Stimulated activated CD4-positive, alpha-beta T cell treated with anti-CD3 and anti-CD28 coated beads, TNF-alpha, amount 100 ng/mL, for 24 hours (primary cell): ENCODE results near the gene RNF150.

Experiments
- DNase-seq, 3 experiments: peaks; one replicate each; pipeline ENCODE4 v3.0.0-alpha.2; 2020; ENCODE audit warnings: low read depth in 3 of 3

RNF150 gene

GRCh38 chr4:140982613-140983340, 150.5 kb downstream of the RNF150 start:
- DNase-seq, result no peak

- DNase-seq, result no peak
These were observed 152.7 kb downstream of the RNF150 start for GRCh38 chr4:140980426-140981200.

- DNase-seq, result no peak
These were observed 156.5 kb downstream of the RNF150 start for GRCh38 chr4:140976768-140977167.

GRCh38 chr4:140971077-140971792, 162.0 kb downstream of the RNF150 start:
- DNase-seq, result no peak

- DNase-seq, result no peak
These were observed 164.0 kb downstream of the RNF150 start for GRCh38 chr4:140969296-140969695.

- DNase-seq, result no peak
These were observed 164.9 kb downstream of the RNF150 start for GRCh38 chr4:140968371-140968770.

- DNase-seq, result no peak
These were observed 169.4 kb downstream of the RNF150 start for GRCh38 chr4:140963883-140964282.

GRCh38 chr4:140955641-140956040, 177.6 kb downstream of the RNF150 start:
- DNase-seq, result no peak

GRCh38 chr4:140952717-140953116, 180.6 kb downstream of the RNF150 start:
- DNase-seq, result no peak

- no peak for DNase-seq
These were observed 185.8 kb downstream of the RNF150 start for GRCh38 chr4:140947506-140947905.

- no peak for DNase-seq
These were observed 188.2 kb downstream of the RNF150 start for GRCh38 chr4:140945106-140945505.

GRCh38 chr4:140944572-140944971, 188.7 kb downstream of the RNF150 start:
- no peak for DNase-seq

GRCh38 chr4:140944199-140944515, 189.1 kb downstream of the RNF150 start:
- DNase-seq, result no peak

- no peak for DNase-seq
These were observed 189.6 kb downstream of the RNF150 start for GRCh38 chr4:140943486-140944198.

GRCh38 chr4:140940589-140940988, 192.7 kb downstream of the RNF150 start:
- DNase-seq, result no peak

- no peak for DNase-seq
These were observed 195.4 kb downstream of the RNF150 start for GRCh38 chr4:140937866-140938265.

GRCh38 chr4:140935254-140935653, 198.0 kb downstream of the RNF150 start:
- no peak for DNase-seq

GRCh38 chr4:140932501-140933045, 200.7 kb downstream of the RNF150 start:
- no peak for DNase-seq

GRCh38 chr4:140931911-140932310, 201.4 kb downstream of the RNF150 start:
- no peak for DNase-seq

GRCh38 chr4:140930557-140930956, 202.7 kb downstream of the RNF150 start:
- no peak for DNase-seq

GRCh38 chr4:140930011-140930410, 203.3 kb downstream of the RNF150 start:
- DNase-seq, result no peak

- DNase-seq, result no peak
These were observed 204.4 kb downstream of the RNF150 start for GRCh38 chr4:140928880-140929279.
